Left renal pelvis (tissue), 4 donors: ENCODE results near the gene PARG. TPM values are rescaled to one million over a fixed set of nuclear protein-coding genes. Genes with fewer than 3 reads are reported as not detected.
"Not testable (repeated sequence)": the region's sequence is repeated elsewhere in the genome, so short reads cannot be mapped to it uniquely, and the experiment has no call there.

Source experiments
- DNase-seq, 4 donors: peaks; one replicate each; pipeline ENCODE4 v3.0.0-alpha.2; 2013; ENCODE audit warnings: low read depth in 4 of 4, low spot score in 3 of 4
- polyA plus RNA-seq, 4 donors: library from polyadenylated mRNA; unstranded; fragments of 120-200 nt; gene quantifications; one replicate each; pipeline ENCODE4 v1.2.1, GENCODE V29; 2013; ENCODE audit not compliant: insufficient read length in 4 of 4

PARG gene
- polyA plus RNA-seq, 4 donors: 21.1 to 37.6 (median 37.1) TPM

- not testable (repeated sequence) for DNase-seq
These were observed 33.3 kb downstream of the PARG start for GRCh38 chr10:49908290-49909080.

DNA sequence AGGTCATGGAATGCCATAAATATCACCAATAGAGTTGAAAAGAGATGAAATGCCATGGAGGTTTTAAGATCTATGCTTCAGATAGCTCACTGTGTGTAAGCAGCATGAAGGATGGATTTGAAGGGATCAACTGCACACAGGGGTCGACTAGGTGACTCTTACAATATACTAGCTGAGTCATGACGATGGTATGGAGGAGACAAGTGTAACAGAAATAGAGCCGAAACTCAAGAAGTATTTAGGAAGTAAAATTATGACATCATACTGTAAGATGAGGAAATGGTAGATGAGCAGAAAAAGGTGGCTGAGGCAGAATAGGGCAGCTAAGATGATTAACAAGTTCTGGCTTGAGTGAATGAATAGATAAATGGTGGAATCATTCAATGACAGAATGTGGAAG is 38.0 kb downstream of the PARG start:
- DNase-seq: not testable (repeated sequence)

DNA sequence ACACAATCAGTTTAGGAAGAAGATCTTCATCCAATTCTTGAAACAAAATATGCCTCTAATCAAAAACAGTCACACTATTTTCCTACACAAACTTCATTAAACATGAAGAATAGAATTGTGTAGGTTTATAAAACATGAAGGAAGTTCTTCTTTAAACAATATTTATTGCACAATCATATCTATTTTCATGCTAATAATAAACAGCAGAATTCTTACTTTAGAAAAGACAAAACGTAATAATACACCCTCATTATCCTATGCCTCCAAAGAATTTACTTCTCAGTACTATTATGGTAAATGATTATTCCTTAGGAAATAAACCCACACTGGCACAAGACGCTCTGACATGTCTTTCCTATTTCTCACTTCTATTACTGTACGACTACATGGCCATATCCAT is 41.4 kb downstream of the PARG start:
- not testable (repeated sequence) for DNase-seq

GRCh38 chr10:49899999-49900398 is 41.8 kb downstream of the PARG start:
- not testable (repeated sequence) for DNase-seq

GRCh38 chr10:49890025-49890424 is 51.8 kb downstream of the PARG start:
- not testable (repeated sequence) for DNase-seq

GRCh38 chr10:49884739-49885331 is 57.0 kb downstream of the PARG start:
- DNase-seq: not testable (repeated sequence)

DNA sequence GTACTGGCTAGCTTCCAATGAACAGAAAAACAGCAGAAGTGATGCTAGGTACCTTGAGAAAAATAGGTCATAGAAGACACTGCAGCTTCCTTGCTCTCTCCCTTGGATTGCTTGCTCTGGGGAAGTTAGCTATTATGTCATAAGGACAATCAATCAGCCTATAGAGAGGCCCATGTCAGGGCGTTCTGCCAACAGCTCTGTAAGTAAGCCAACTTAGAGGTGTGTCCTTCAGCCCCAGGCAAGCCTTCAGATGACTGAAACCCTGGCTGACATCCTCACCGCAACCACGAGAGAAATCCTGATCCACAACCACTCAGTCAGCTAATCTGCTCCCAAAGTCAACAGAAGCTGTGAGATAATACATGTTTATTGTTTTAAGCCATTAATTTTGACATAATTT is 58.0 kb downstream of the PARG start:
- DNase-seq: not testable (repeated sequence)

- not testable (repeated sequence) for DNase-seq
These were observed 59.5 kb downstream of the PARG start for GRCh38 chr10:49882327-49882726.

GRCh38 chr10:49872740-49873139 is 69.1 kb downstream of the PARG start:
- not testable (repeated sequence) for DNase-seq

DNA sequence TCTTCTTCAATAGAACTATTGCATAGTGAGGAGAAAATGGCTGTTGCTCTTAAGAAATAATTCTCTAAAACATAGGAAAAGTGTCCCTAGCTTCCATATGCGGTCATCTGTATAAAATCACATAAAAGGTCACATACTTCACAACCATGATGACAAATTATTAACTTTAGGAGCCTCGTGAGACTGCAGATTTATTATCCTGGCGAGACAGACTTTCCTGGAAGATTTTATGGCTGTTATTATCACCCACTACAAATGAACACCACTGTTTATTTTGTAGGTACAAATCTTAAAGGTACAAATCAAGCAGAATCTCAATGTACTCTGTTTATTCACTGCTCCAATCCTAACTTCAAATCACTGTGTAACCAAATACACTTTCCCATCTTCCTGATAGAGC is 70.4 kb downstream of the PARG start:
- DNase-seq: not testable (repeated sequence)

DNA sequence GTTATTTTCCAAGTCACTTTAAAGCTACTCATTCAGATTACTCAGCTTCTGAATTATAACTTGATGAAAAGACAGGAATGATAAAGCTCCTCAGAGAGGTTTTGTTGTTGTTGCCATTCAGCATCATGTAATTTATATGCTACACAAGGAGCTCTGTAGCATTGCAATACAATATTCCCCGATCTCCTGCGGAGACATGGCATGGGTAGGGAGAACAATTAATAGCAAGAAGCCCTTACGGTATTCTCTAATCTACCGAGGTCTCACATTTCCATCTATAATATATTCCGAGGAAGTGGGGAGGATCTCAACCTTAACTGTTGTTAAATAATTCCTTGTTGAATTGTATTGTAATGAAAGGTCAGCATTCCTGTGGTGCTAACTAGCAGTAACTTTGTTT is 81.9 kb downstream of the PARG start:
- not testable (repeated sequence) for DNase-seq

DNA sequence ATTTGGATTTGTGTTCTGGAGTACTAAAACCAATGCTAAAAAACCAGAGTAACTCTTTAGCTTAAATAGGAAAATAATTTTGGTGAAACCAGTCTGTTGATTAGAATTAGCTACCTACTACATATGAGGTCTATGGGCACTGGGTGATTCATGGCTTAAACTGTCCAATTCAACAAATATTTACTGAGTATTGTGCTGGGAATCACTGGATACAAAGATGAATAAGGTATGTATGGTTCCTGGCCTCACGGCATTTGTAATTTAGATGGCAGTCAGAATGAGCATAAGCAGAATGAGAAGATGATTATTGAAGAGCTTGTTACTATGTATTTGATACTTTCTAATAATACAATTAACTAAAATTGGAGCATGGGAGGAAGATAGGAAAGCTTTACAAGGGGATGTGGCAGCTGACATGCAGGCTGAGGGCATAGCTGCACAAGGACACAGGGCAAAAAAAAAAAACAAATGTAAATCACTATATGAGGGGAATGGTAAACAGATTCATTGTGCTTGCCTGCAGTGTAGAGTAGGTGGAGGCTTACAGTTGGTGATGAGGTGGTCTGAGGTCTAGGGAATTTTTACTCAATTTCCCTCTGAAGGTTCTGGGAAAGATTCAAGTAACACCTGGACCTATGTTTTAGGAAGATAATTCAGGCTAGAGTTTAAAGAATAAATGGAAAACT is 83.0 kb downstream of the PARG start:
- DNase-seq: not testable (repeated sequence)

DNA sequence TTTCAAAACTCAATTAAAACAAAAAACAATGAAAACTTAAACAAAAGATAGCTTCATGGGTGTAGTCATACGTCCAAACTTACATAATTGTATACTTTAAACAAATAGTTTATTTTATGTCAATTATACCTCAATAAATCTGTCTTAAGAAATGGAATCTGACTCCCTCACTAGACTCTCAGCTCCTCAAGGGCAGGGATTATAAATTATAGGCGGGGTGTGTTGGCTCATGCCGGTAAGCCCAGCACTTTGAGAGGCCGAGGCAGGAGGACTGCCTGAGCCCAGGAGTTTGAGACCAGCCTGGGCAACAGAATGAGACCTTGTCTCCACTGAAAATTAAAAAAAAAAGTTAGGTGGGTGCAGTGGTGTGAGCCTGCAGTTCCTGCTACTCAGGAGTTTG is 92.3 kb downstream of the PARG start:
- not testable (repeated sequence) for DNase-seq

- no peak for DNase-seq
These were observed 96.8 kb downstream of the PARG start for GRCh38 chr10:49844775-49845595.

- not testable (repeated sequence) for DNase-seq
These were observed 99.5 kb downstream of the PARG start for GRCh38 chr10:49842333-49842628.

GRCh38 chr10:49841615-49842332 is 100.1 kb downstream of the PARG start:
- DNase-seq: no peak

GRCh38 chr10:49837685-49838084 is 104.1 kb downstream of the PARG start:
- DNase-seq: no peak

DNA sequence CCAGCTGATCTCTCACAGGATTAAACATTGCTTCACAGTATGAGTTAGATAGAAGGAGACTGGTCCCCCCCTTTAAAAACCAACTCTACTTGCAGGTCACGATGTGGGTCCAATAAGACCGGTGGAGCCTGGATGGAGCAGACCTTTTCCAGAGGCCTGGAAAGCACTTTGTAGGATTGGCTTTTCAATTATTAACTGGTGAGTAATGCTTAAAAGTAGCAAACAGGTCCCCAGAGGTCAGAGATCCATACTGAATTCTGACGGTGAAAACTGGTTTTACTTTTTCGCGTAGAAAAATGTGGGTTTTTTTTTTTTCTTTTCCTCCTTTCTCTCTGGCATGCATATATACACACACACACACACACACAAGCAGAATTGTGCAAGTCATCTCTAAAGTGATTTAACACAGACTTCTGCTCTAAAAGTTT is 104.8 kb downstream of the PARG start:
- peak in 2 of 4 donors; percentile 35 to 42 for DNase-seq

DNA sequence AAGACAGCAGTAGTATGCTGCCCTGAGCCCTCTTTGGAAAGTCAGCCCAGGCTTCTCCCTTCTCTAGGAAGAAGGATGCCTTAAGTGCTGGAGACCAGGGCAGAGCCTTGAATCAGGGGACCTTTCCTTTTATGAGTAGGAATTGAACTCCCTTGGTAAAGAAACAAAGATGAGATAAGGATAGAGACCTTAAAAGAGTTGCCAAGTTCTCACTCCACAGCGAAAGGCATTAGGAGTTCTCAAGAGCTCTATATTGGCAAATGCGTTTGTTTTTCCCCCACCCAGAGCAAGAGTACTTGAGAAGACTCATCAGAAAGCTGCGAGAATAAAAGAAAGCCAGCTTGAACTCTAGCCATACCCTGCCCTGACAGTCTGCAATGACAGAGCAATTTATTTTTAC is 106.9 kb downstream of the PARG start:
- DNase-seq: no peak

- DNase-seq: no peak
These were observed 107.6 kb downstream of the PARG start for GRCh38 chr10:49834201-49834600.
